IPS-NIHi7 (cell line): ENCODE data around the gene CPSF7.
"Not testable (repeated sequence)": the region's sequence is repeated elsewhere in the genome, so short reads cannot be mapped to it uniquely, and the experiment has no call there.

ENCODE experiments used
- DNase-seq: peaks from one replicate; pipeline ENCODE4 v3.0.0; 2012; ENCODE audit warnings: mixed read lengths; ENCODE audit errors: extremely low spot score

CPSF7 gene

GRCh38 chr11:61384271-61385242 lies 45.2 kb downstream of the CPSF7 start:
- peak; percentile 59 for DNase-seq

GRCh38 chr11:61383859-61384258 lies 45.9 kb downstream of the CPSF7 start:
- DNase-seq = not testable (repeated sequence)

- no peak for DNase-seq
These were observed 48.9 kb downstream of the CPSF7 start for GRCh38 chr11:61380884-61381283.

- no peak for DNase-seq
These were observed 51.0 kb downstream of the CPSF7 start for GRCh38 chr11:61378713-61379313.

- DNase-seq = no peak
These were observed 52.2 kb downstream of the CPSF7 start for GRCh38 chr11:61377461-61378160.

GRCh38 chr11:61375761-61376108 lies 54.0 kb downstream of the CPSF7 start:
- no peak for DNase-seq

- DNase-seq = no peak
These were observed 56.9 kb downstream of the CPSF7 start for GRCh38 chr11:61372659-61373420.

- no peak for DNase-seq
These were observed 59.3 kb downstream of the CPSF7 start for GRCh38 chr11:61370349-61371005.

GRCh38 chr11:61369372-61370348 lies 60.1 kb downstream of the CPSF7 start:
- no peak for DNase-seq

GRCh38 chr11:61368646-61369045 lies 61.1 kb downstream of the CPSF7 start:
- DNase-seq = no peak

GRCh38 chr11:61367406-61367805 lies 62.4 kb downstream of the CPSF7 start:
- DNase-seq = no peak

- no peak for DNase-seq
These were observed 65.6 kb downstream of the CPSF7 start for GRCh38 chr11:61364012-61364675.

- DNase-seq = peak; percentile 40
These were observed 67.3 kb downstream of the CPSF7 start for GRCh38 chr11:61362542-61362875.

GRCh38 chr11:61361741-61362541 lies 67.8 kb downstream of the CPSF7 start, which contains the start of the genes CYB561A3 and TMEM138:
CYB561A3 (minus strand) TSS chr11:61361882; CDS start chr11:61356713, 5,169 bp downstream.
TMEM138 (plus strand) TSS chr11:61362374; CDS start chr11:61364391, 2,017 bp downstream.
- peak; percentile 97 for DNase-seq

GRCh38 chr11:61361237-61361740 lies 68.5 kb downstream of the CPSF7 start:
- no peak for DNase-seq

GRCh38 chr11:61359516-61359915 lies 70.3 kb downstream of the CPSF7 start:
- DNase-seq = no peak

GRCh38 chr11:61358566-61358965 lies 71.2 kb downstream of the CPSF7 start:
- no peak for DNase-seq

- no peak for DNase-seq
These were observed 71.9 kb downstream of the CPSF7 start for GRCh38 chr11:61357894-61358239.
